Astrocyte of the spinal cord (primary cell): ENCODE results near the gene SLIT1.

Experiments
- DNase-seq: peaks from one replicate; pipeline ENCODE4 v3.0.0; 2011; ENCODE audit warnings: low read depth, low spot score
- H3K4me3 ChIP-seq: 2 replicates; pipeline ENCODE4 v1.5.1; 2011; ENCODE audit warnings: low read depth, mild to moderate bottlenecking, low read length, moderate library complexity
- CTCF ChIP-seq: IDR thresholded peaks from 2 replicates; pipeline ENCODE4 v1.5.1; 2012; ENCODE audit warnings: low read depth, mild to moderate bottlenecking, low read length, inconsistent platforms
- in situ Hi-C: cut with HindIII; loops from 2 replicates; pipeline ENCODE4 v1.10.0; 2017; ENCODE audit warnings: low sequenced_read_pairs

Gene SLIT1

DNA sequence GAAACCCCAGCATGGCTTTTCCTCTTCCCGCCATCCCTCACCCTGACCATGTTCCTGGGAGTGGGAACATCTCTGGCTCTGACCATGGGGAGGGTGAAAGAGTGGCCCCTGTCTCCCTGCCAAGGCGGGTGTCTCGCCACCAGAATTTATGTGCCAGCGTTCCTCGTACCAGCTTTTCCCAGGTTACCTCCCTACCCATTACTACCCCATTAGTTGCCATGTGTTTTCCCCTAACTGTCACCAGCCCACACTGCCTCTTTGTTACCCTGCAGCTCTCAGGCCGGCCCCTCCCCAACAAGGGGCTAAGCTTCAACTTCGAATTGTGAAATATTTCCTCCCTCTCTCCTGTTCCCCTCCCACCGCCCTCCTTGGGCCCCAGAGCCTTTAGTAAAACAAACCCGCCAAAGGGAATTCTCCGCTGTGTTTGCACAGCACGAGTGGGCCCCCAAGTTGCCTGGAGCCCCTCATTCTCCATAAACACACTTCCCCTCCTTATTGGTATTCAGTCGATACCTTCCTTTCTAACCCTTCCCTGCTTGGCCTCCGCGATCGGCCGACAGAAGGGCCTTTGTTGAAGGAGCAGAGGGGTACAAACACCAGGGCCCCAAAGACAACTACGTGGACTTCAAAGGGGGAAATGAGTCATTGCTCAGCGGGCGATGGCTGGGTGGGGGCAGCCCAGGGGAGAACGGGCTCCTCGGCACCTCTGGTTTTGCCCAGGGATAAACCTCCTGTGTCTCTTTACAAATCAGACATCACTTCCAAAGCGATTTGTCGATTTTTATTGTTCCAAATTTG lies 45.5 kb downstream of the SLIT1 start:
- H3K4me3 ChIP-seq, result no peak overlapping the region
- in situ Hi-C loops, result no loop called here
- no peak for DNase-seq
- no peak for TF ChIP-seq CTCF

DNA sequence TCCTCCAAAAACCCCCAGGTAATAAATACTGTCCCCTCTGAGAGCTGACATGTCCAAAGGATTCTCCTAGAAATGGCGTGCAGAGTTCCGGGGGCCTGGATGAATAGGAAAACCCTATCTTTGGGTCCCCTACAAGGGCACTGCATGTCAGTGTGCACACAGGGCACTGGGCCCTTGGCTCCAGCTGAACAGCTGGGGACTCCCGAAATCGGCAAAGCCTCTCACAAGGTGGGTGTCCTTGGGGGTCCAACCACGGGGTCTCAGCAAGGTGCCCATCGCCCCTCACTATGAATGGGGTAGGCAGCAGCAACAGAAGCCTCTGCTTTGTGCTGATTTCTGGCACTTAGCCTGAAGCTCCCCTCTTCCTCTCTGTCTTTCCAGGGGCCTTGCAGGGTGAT lies 46.1 kb downstream of the SLIT1 start:
- no peak overlapping the region for H3K4me3 ChIP-seq
- no peak for TF ChIP-seq CTCF
- in situ Hi-C loops, result no loop called here
- no peak for DNase-seq

DNA sequence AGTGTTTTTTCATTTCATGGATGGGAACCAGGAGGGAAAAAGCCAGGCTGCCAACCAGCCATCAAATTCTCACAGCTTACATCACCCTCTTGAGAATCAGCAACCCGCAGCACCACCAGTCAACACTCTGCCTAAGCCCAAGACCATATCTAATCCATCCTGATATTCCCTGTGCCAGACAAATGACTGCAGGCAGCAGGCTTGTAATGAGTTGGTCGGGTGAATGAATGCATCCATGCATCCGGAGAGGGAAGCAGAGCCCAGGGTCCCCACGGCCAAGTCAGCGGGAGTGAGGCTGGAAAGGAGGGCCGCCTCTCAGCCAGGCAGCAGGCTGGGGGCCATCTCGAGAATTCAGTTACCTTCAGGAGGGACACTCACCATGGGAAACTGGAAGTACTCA lies 46.9 kb downstream of the SLIT1 start:
- in situ Hi-C loops, result no loop called here
- H3K4me3 ChIP-seq, result no peak overlapping the region
- TF ChIP-seq CTCF, result no peak
- no peak for DNase-seq

- DNase-seq, result no peak
- no peak overlapping the region for H3K4me3 ChIP-seq
- in situ Hi-C loops, result no loop called here
- TF ChIP-seq CTCF, result no peak
These were observed 47.6 kb downstream of the SLIT1 start for GRCh38 chr10:97138174-97138573.

DNA sequence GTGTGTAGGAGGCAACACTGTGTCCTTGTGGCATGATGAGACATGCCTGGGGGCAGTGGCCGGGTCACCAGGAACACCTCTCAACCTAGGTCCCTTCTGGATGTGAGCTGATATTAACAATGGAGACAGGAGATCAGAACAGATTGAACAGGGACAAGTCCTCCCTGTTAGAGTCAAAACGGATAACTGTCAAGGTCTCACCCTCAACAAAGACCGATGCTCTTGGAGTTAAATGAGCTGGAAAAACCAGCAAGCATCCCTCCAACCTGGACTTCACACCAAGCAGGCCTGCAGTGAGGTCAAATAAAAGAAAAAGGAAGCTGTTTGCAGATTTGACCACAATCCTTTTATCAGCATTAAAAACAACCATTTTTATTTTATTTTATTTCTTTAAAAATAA lies 49.0 kb downstream of the SLIT1 start:
- TF ChIP-seq CTCF, result no peak
- in situ Hi-C loops, result no loop called here

DNA sequence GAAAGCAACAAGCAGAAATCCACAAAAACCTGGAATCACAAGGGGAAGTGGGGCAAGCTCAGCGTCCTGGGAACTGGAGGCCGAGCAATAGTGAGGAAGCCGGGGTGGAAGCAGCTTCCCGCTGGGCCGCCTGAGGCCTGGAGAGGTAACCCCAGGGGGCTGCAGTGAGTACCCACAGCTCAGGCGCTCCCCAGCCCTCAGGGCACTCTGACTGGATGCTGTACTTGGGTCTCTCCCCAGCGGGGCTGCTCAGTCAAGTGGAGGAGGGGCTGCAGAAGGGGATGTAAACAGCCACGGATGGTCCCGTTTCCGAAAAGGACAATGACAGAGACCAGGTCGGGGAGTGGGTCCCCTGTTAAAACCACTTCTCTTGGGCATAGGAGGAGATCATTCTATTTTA lies 50.3 kb downstream of the SLIT1 start:
- no peak for DNase-seq
- TF ChIP-seq CTCF, result no peak
- in situ Hi-C loops, result no loop called here
- no peak overlapping the region for H3K4me3 ChIP-seq

More for the DNA sequence above, 49.0 kb downstream of the SLIT1 start:
- no peak for DNase-seq
- no peak overlapping the region for H3K4me3 ChIP-seq
